ENCODE measurements around the gene COA6. TPM values are rescaled to one million over a fixed set of nuclear protein-coding genes. Genes with fewer than 3 reads are reported as not detected.

COA6 gene
- 10 to 100 TPM; 55.3 to 58.2 TPM for total RNA-seq

DNA sequence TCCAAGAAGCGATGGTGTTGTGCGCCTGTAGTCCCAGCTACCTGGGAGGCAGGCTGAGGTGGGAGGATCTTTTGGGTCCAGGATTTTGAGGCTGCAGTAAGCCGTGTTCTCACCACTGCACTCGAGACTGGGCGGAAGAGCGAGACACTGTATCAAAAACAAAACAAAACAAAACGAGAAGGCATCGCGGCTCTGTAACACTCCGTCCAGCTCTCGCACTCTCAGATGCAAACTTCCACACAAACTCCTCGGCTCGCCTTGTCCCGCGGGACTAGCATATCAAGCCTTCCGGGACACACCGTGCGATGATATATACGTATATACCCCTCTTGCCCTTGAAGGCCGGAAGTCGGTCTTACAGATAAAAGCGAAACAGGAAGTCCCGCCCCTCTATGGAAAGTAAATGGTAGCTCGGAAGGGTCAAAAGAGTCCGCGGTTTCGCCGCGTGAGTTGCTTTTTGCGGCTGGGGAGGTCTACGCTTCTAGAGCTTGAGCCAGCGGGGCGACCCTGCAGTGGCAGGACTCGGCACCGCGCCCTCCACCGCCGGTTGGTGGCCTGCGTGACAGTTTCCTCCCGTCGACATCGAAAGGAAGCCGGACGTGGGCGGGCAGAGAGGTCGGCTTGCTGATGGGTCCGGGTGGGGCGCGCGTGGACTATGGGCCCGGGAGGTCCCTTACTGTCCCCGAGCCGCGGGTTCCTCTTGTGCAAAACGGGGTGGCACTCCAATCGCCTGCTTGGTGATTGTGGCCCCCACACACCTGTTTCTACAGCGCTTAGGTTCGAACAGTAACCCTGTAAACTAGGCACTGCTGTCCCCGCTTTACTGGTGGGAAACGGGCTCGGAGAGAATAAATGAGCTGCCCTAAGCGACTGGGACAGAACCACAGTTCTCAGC lies at the start of gene COA6:
Gene COA6, plus strand, starts transcription at position 393 of the 895 bp plus-strand sequence. Its CDS starts 11 bp downstream, at position 404.
- ATAC-seq (replicated peaks in 1 of 2) (peak; percentile 89 to 93), DNase-seq (peak; percentile 91 to 93)
- H3K27me3 Mint-ChIP-seq (ENCODE audit: low read depth) = no peaks in the 10 kb centered on the region
- H3K27ac Mint-ChIP-seq = peak within 1 kb of the TSS; percentile 98
- peaks cover 14 to 31% of the 10 kb centered on the region in 2 donors for H3K36me3 Mint-ChIP-seq (ENCODE audit: insufficient read depth in 2 of 2)
- H3K4me3 Mint-ChIP-seq = peak within 1 kb of the TSS; percentile 97 to 98
- H3K4me1 Mint-ChIP-seq (ENCODE audit: low read depth) = peaks cover 65% of the 10 kb centered on the region
- H3K9me3 Mint-ChIP-seq = no peaks in the 10 kb centered on the region

DNA sequence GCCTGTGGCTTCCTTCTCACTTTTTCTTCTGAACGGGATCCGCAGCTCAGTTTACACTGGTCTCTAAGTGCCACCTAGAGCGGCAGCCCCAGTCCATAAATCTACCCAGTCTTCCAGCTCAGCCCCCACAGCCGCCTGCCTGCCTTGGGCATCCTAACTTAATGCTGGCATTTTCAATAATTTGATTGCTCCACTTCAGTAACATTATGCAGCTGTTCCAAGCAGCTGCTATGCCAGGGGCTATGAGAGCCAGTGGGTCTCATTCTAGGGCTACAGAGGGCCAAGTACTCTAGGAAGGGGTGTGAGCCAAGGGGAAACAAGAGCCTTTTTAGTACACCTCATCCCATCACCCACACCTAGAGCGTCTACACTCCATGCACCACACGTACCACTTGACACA lies 48.4 kb upstream of the COA6 start:
- no peak overlapping the region for H3K27ac Mint-ChIP-seq
- H3K9me3 Mint-ChIP-seq = no peaks in the 10 kb centered on the region
- ATAC-seq (replicated peaks in 1 of 2) = no peak
- H3K4me1 Mint-ChIP-seq (ENCODE audit: low read depth) = peaks cover 23% of the 10 kb centered on the region
- no peak overlapping the region for H3K4me3 Mint-ChIP-seq
- peaks cover 52% of the 10 kb centered on the region for H3K27me3 Mint-ChIP-seq (ENCODE audit: low read depth)
- no peaks in the 10 kb centered on the region for H3K36me3 Mint-ChIP-seq (ENCODE audit: insufficient read depth in 2 of 2)
- DNase-seq = no peak

DNA sequence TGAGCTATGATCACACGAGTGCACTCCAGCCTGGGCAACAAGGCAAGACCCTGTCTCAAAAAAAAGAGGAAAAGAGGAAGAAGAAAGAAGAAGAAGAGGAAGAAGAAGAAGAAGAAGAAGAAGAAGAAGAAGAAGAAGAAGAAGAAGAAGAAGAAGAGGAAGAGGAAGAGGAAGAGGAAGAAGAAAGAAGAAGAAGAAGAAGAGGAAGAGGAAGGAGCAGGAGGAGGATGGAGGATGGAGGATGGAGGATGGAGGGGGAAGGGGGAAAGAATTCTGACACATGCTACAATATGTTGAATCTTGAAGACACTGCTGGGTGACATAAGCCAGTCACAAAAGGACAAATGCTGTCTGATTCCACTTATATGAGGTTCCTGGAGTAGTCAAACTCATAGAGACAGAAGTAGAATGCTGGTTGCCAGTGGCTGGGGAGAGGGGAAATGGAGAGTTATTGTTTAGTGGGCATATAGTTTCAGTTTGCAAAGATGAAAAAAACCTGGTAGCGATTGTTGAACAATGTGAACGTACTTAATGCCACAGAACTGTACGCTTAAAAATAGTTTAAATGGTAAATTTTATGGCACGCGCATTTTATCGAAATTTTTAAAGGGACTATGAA lies 47.3 kb upstream of the COA6 start:
- Mint-ChIP-seq H3K4me1 (ENCODE audit: low read depth) (peaks cover 23% of the 10 kb centered on the region), H3K27me3 (ENCODE audit: low read depth) (peaks cover 59% of the 10 kb centered on the region), H3K27ac (no peak overlapping the region), H3K9me3 (no peaks in the 10 kb centered on the region), H3K4me3 (peak overlapping the region; percentile 74 to 83), H3K36me3 (ENCODE audit: insufficient read depth in 2 of 2) (no peaks in the 10 kb centered on the region)
- peak; percentile 47 to 65 for ATAC-seq (replicated peaks in 1 of 2)
- peak in 1 of 2 donors; percentile 23 for DNase-seq

DNA sequence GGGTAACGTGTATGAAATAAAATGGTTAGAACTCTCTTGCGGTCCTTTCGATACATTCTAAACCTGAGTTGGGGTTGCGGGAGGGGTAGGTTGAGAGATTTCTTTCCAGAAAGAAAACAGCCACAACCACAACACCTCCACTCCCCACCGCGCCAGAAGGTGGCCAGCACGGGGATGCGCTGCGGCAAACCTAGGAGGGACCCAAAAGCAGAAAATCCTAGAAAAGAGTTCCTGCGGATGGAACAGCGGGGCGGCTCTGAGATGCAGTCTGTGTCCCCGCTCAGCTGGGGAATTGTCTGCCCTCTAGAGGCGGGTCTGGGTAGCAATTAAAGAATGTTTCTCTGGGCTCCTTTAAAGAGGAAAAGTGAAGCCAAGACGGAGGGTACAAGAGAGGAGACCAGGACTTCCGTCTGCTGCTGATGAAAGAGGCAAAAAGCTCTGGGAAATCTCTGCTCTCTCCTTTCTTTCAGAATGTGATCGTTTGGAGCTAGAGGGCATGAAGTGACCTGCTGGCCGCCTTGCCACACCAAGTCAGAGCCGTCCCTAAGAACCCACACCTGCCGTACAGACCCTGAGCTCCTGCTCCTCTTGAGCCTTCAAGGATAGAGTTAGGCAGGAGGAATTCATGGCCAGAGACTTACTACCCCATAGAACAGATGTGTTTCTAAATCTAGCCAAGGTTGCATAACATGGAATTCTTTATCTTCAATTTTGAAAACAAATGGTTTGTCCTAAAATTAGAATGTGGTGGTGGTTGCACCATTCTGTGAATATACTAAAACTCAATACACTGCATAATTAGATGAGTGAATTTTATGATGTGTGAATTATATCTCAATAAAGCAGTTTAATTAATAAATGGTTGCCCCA lies 46.5 kb upstream of the COA6 start:
- Mint-ChIP-seq H3K4me3 (peak overlapping the region; percentile 74 to 83), H3K27me3 (ENCODE audit: low read depth) (peaks cover 66% of the 10 kb centered on the region), H3K27ac (no peak overlapping the region), H3K9me3 (no peaks in the 10 kb centered on the region), H3K36me3 (ENCODE audit: insufficient read depth in 2 of 2) (no peaks in the 10 kb centered on the region), H3K4me1 (ENCODE audit: low read depth) (peaks cover 23% of the 10 kb centered on the region)
- ATAC-seq (replicated peaks in 1 of 2) (peak; percentile 78 to 86), DNase-seq (peak; percentile 71 to 75)

- Mint-ChIP-seq H3K27ac (no peak overlapping the region), H3K4me3 (no peak overlapping the region), H3K36me3 (ENCODE audit: insufficient read depth in 2 of 2) (no peaks in the 10 kb centered on the region), H3K4me1 (ENCODE audit: low read depth) (peaks cover 22% of the 10 kb centered on the region), H3K9me3 (no peaks in the 10 kb centered on the region), H3K27me3 (ENCODE audit: low read depth) (peaks cover 68% of the 10 kb centered on the region)
- ATAC-seq (replicated peaks in 1 of 2) (no peak), DNase-seq (no peak)
Measured at GRCh38 chr1:234327577-234328164, 45.6 kb upstream of the COA6 start.

GRCh38 chr1:234330843-234331215 lies 42.4 kb upstream of the COA6 start:
- Mint-ChIP-seq H3K9me3 (peaks cover under 1% of the 10 kb centered on the region in 2 donors), H3K27me3 (ENCODE audit: low read depth) (peaks cover 39% of the 10 kb centered on the region), H3K4me1 (ENCODE audit: low read depth) (peaks cover 12% of the 10 kb centered on the region), H3K27ac (no peak overlapping the region), H3K36me3 (ENCODE audit: insufficient read depth in 2 of 2) (peaks cover 0 to under 1% of the 10 kb centered on the region in 2 donors), H3K4me3 (no peak overlapping the region)
- ATAC-seq (replicated peaks in 1 of 2) (no peak), DNase-seq (no peak)

DNA sequence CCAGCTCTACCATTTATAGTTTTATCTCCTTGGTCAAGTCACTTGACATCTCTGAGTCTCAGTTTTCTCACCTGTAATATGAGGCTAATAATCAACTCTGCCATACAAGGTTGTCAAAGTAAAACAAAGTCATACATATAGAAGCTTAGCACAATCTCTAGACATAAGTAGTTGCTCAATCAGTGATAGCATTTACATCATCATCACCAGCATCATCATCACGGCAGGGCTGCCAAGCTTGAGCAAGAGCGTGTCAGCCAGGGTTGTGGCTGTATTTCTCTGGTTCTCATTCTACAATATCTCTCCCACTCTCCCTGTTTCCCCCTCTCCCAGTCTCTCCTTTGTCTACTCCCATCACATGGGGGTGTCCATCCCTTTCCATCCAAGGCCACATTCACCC lies 41.7 kb upstream of the COA6 start:
- ATAC-seq (replicated peaks in 1 of 2) (no peak), DNase-seq (no peak)
- H3K36me3 Mint-ChIP-seq (ENCODE audit: insufficient read depth in 2 of 2) = peaks cover 1 to 4% of the 10 kb centered on the region in 2 donors
- no peak overlapping the region for H3K4me3 Mint-ChIP-seq
- H3K27ac Mint-ChIP-seq = no peak overlapping the region
- H3K4me1 Mint-ChIP-seq (ENCODE audit: low read depth) = peaks cover 5% of the 10 kb centered on the region
- peaks cover 1 to 3% of the 10 kb centered on the region in 2 donors for H3K9me3 Mint-ChIP-seq
- peaks cover 34% of the 10 kb centered on the region for H3K27me3 Mint-ChIP-seq (ENCODE audit: low read depth)

- no peak for ATAC-seq (replicated peaks in 1 of 2)
- DNase-seq = no peak
- H3K27me3 Mint-ChIP-seq (ENCODE audit: low read depth) = peaks cover 30% of the 10 kb centered on the region
- no peak overlapping the region for H3K27ac Mint-ChIP-seq
- peaks cover 2 to 6% of the 10 kb centered on the region in 2 donors for H3K36me3 Mint-ChIP-seq (ENCODE audit: insufficient read depth in 2 of 2)
- H3K9me3 Mint-ChIP-seq = peaks cover 12 to 14% of the 10 kb centered on the region in 2 donors
- H3K4me3 Mint-ChIP-seq = no peak overlapping the region
- H3K4me1 Mint-ChIP-seq (ENCODE audit: low read depth) = no peaks in the 10 kb centered on the region
Measured at GRCh38 chr1:234336359-234336758, 36.9 kb upstream of the COA6 start.

DNA sequence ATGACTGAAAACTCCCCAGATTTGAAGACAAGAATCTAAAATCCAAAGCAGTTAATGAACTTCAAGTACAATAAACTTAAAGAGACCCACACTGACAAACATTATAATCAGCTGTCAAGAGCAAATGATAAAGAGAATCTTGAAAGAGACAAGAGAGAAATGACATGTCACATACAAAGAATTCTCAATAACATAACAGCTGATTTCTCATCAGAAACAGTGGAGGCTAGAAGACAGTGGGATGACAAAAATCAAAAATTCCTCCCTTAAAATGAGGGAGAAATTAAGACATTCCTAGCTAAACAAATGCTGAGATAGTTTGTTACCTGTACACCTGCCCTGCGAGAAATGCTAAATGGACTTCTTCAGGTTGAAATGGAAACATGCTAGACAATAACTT lies 36.0 kb upstream of the COA6 start:
- H3K4me1 Mint-ChIP-seq (ENCODE audit: low read depth) = no peaks in the 10 kb centered on the region
- no peak overlapping the region for H3K4me3 Mint-ChIP-seq
- H3K9me3 Mint-ChIP-seq = peaks cover 12 to 14% of the 10 kb centered on the region in 2 donors
- H3K27me3 Mint-ChIP-seq (ENCODE audit: low read depth) = peaks cover 21% of the 10 kb centered on the region
- ATAC-seq (replicated peaks in 1 of 2) = no peak
- H3K27ac Mint-ChIP-seq = no peak overlapping the region
- DNase-seq = no peak
- peaks cover 2 to 6% of the 10 kb centered on the region in 2 donors for H3K36me3 Mint-ChIP-seq (ENCODE audit: insufficient read depth in 2 of 2)

- Mint-ChIP-seq H3K27ac (no peak overlapping the region), H3K36me3 (ENCODE audit: insufficient read depth in 2 of 2) (peaks cover 2 to 6% of the 10 kb centered on the region in 2 donors), H3K27me3 (ENCODE audit: low read depth) (peaks cover 18% of the 10 kb centered on the region), H3K4me1 (ENCODE audit: low read depth) (no peaks in the 10 kb centered on the region), H3K4me3 (no peak overlapping the region), H3K9me3 (peaks cover 12 to 14% of the 10 kb centered on the region in 2 donors)
- DNase-seq (no peak), ATAC-seq (replicated peaks in 1 of 2) (no peak)
Measured at GRCh38 chr1:234340528-234340927, 32.7 kb upstream of the COA6 start.

GRCh38 chr1:234342774-234343173 lies 30.5 kb upstream of the COA6 start:
- Mint-ChIP-seq H3K4me1 (ENCODE audit: low read depth) (no peaks in the 10 kb centered on the region), H3K36me3 (ENCODE audit: insufficient read depth in 2 of 2) (no peaks in the 10 kb centered on the region), H3K9me3 (peaks cover 4 to 7% of the 10 kb centered on the region in 2 donors), H3K4me3 (no peak overlapping the region), H3K27ac (no peak overlapping the region), H3K27me3 (ENCODE audit: low read depth) (peaks cover 4% of the 10 kb centered on the region)
- no peak for DNase-seq
- no peak for ATAC-seq (replicated peaks in 1 of 2)

GRCh38 chr1:234345237-234345636 lies 28.0 kb upstream of the COA6 start:
- Mint-ChIP-seq H3K4me3 (no peak overlapping the region), H3K27ac (no peak overlapping the region), H3K9me3 (peaks cover 3 to 5% of the 10 kb centered on the region in 2 donors), H3K4me1 (ENCODE audit: low read depth) (no peaks in the 10 kb centered on the region), H3K27me3 (ENCODE audit: low read depth) (peaks cover under 1% of the 10 kb centered on the region), H3K36me3 (ENCODE audit: insufficient read depth in 2 of 2) (no peaks in the 10 kb centered on the region)
- DNase-seq = no peak
- no peak for ATAC-seq (replicated peaks in 1 of 2)

Data from activated T-cell treated with anti-CD3 and anti-CD28 coated beads, Interleukin-2, amount 50 U/mL, for 72 hours (primary cell).